Uterus (tissue), 4 donors: Measurements from ENCODE around the gene CHRNA5. TPM values are rescaled to one million over a fixed set of nuclear protein-coding genes. Genes with fewer than 3 reads are reported as not detected.
"Not testable (repeated sequence)": the region's sequence is repeated elsewhere in the genome, so short reads cannot be mapped to it uniquely, and the experiment has no call there.

Experiments
- DNase-seq, 2 donors: peaks; one replicate each; pipeline ENCODE4 v3.0.0-alpha.2; 2019 to 2020
- H3K27ac ChIP-seq, 2 donors: fragments of 200-600 bp; sonication (generic); 1 replicate in 1 of 2; 2 replicates in 1 of 2; pipeline ENCODE4 v1.5.1; 2016 to 2018
- H3K27me3 ChIP-seq, 2 donors: fragments of 200-600 bp; sonication (generic); one replicate each; pipeline ENCODE4 v1.5.1; 2018 to 2019; ENCODE audit warnings: control low read depth in 1 of 2
- H3K36me3 ChIP-seq, 2 donors: fragments of 200-600 bp; sonication (generic); one replicate each; pipeline ENCODE4 v1.5.1; 2019; ENCODE audit warnings: control low read depth in 1 of 2
- H3K4me1 ChIP-seq, 2 donors: fragments of 200-600 bp; sonication (generic); one replicate each; pipeline ENCODE4 v1.5.1; 2018 to 2019; ENCODE audit warnings: control low read depth in 1 of 2
- H3K4me3 ChIP-seq, 2 donors: fragments of 200-600 bp; sonication (generic); 1 replicate in 1 of 2; 2 replicates in 1 of 2; pipeline ENCODE4 v1.5.1; 2018 to 2019; ENCODE audit warnings: mild to moderate bottlenecking in 1 of 2
- H3K9me3 ChIP-seq, 2 donors: fragments of 200-600 bp; sonication (generic); one replicate each; pipeline ENCODE4 v1.5.1; 2019; ENCODE audit warnings: control low read depth in 1 of 2
- POLR2A ChIP-seq, 2 donors: fragments of 450-650 bp; IDR thresholded peaks; one replicate each; pipeline ENCODE4 v1.6.1; 2016; ENCODE audit warnings: antibody characterized with exemption in 2 of 2, mild to moderate bottlenecking in 1 of 2, moderate library complexity in 1 of 2
- intact Hi-C: fragments of 100-400 bp; cut with DNase I; formaldehyde crosslinking; loops from one replicate; pipeline ENCODE4 v1.15.1; 2023; ENCODE audit warnings: low total_unique reads
- total RNA-seq, 4 donors: library from RNA; depleted of rRNA in 3 of 4; stranded (reverse); fragments of >200 nt in 3 of 4; gene quantifications; one replicate each; pipeline versions ENCODE4 v1.1.0 to v1.2.4, GENCODE V29; 2014 to 2023
- TF ChIP-seq, protein P1 (sequence below), 4 experiments: fragments of 200-600 bp in 2 of 4; fragments of 450-650 bp in 2 of 4; sonication (generic) in 2 of 4; IDR thresholded peaks; one replicate each; pipeline ENCODE4 v1.5.1; 2016 to 2019; ENCODE audit warnings: antibody characterized with exemption in 4 of 4, mild to moderate bottlenecking in 2 of 4, moderate library complexity in 1 of 4
- donor health status: DM: yes; HTN: yes; CAD: no.

CHRNA5 gene
- total RNA-seq, 4 donors from 2014 or later = 2.0 to 4.2 (median 3.8) TPM; not detected in 1

GRCh38 chr15:78599189-78599588, 33.9 kb downstream of the CHRNA5 start:
- DNase-seq = no peak
- no peaks in the 10 kb centered on the region for H3K9me3 ChIP-seq

GRCh38 chr15:78603467-78603866, 38.1 kb downstream of the CHRNA5 start:
- TF ChIP-seq, protein P1, sequence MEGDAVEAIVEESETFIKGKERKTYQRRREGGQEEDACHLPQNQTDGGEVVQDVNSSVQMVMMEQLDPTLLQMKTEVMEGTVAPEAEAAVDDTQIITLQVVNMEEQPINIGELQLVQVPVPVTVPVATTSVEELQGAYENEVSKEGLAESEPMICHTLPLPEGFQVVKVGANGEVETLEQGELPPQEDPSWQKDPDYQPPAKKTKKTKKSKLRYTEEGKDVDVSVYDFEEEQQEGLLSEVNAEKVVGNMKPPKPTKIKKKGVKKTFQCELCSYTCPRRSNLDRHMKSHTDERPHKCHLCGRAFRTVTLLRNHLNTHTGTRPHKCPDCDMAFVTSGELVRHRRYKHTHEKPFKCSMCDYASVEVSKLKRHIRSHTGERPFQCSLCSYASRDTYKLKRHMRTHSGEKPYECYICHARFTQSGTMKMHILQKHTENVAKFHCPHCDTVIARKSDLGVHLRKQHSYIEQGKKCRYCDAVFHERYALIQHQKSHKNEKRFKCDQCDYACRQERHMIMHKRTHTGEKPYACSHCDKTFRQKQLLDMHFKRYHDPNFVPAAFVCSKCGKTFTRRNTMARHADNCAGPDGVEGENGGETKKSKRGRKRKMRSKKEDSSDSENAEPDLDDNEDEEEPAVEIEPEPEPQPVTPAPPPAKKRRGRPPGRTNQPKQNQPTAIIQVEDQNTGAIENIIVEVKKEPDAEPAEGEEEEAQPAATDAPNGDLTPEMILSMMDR (IDR thresholded peaks at IDR 0.05) = no peak
- Histone ChIP-seq H3K27ac (no peak overlapping the region), H3K4me3 (no peak overlapping the region), H3K4me1 (no peaks in the 10 kb centered on the region), H3K36me3 (no peaks in the 10 kb centered on the region), H3K9me3 (no peaks in the 10 kb centered on the region), H3K27me3 (no peaks in the 10 kb centered on the region)
- DNase-seq = no peak
- intact Hi-C loops = no loop called here

More at GRCh38 chr15:78599189-78599588, 33.9 kb downstream of the CHRNA5 start:
- TF ChIP-seq, protein P1 (IDR thresholded peaks at IDR 0.05) = no peak
- no peak for TF ChIP-seq POLR2A (IDR thresholded peaks at IDR 0.05)
- Histone ChIP-seq H3K36me3 (no peaks in the 10 kb centered on the region), H3K27ac (no peak overlapping the region), H3K27me3 (no peaks in the 10 kb centered on the region), H3K4me3 (no peak overlapping the region), H3K4me1 (no peaks in the 10 kb centered on the region)
- intact Hi-C loops = no loop called here

GRCh38 chr15:78604420-78604819, 39.1 kb downstream of the CHRNA5 start:
- DNase-seq = no peak
- Histone ChIP-seq H3K27ac (no peak overlapping the region), H3K27me3 (no peaks in the 10 kb centered on the region), H3K36me3 (no peaks in the 10 kb centered on the region), H3K4me1 (no peaks in the 10 kb centered on the region), H3K4me3 (no peak overlapping the region), H3K9me3 (no peaks in the 10 kb centered on the region)
- no peak for TF ChIP-seq POLR2A (IDR thresholded peaks at IDR 0.05)
- TF ChIP-seq, protein P1 (IDR thresholded peaks at IDR 0.05) = no peak
- intact Hi-C loops = no loop called here

DNA sequence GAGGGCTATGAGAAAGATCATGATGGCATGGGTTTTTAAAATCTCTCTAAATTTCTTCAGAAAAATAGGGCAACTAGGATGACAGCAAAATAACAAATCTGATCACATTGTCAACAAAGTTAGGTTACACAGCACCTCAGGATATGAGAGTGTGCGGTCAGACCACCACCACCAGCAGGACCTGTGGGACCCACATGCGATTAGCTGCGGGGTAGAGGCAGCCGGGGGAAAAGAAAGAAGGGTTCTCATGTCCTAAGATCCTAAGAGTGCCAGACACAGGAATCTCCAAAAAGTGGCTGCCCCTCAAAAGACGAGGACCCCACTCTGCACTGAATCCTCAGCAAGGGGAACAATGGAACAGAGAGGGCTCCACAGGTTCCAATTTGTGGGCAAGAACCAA, 39.9 kb downstream of the CHRNA5 start:
- Histone ChIP-seq H3K27ac (no peak overlapping the region), H3K36me3 (no peaks in the 10 kb centered on the region), H3K27me3 (no peaks in the 10 kb centered on the region), H3K9me3 (no peaks in the 10 kb centered on the region), H3K4me1 (no peaks in the 10 kb centered on the region), H3K4me3 (no peak overlapping the region)
- intact Hi-C loops = no loop called here
- no peak for DNase-seq
- TF ChIP-seq, protein P1 (IDR thresholded peaks at IDR 0.05) = no peak
- TF ChIP-seq POLR2A (IDR thresholded peaks at IDR 0.05) = no peak

- intact Hi-C loops = no loop called here
Observed at GRCh38 chr15:78605680-78606079, 40.4 kb downstream of the CHRNA5 start.

GRCh38 chr15:78609551-78609950, 44.2 kb downstream of the CHRNA5 start:
- DNase-seq, H3K27me3 ChIP-seq, H3K4me1 ChIP-seq, H3K27ac ChIP-seq, H3K4me3 ChIP-seq, H3K9me3 ChIP-seq, H3K36me3 ChIP-seq, intact Hi-C loops: not testable (repeated sequence)

More at GRCh38 chr15:78605680-78606079, 40.4 kb downstream of the CHRNA5 start:
- no peaks in the 10 kb centered on the region for H3K27me3 ChIP-seq
- no peak overlapping the region for H3K4me3 ChIP-seq
- no peak for TF ChIP-seq POLR2A (IDR thresholded peaks at IDR 0.05)
- TF ChIP-seq, protein P1 (IDR thresholded peaks at IDR 0.05) = no peak
- H3K9me3 ChIP-seq = no peaks in the 10 kb centered on the region
- no peak overlapping the region for H3K27ac ChIP-seq
- no peaks in the 10 kb centered on the region for H3K36me3 ChIP-seq
- no peak for DNase-seq
- H3K4me1 ChIP-seq = no peaks in the 10 kb centered on the region
